ENCODE data around the gene ELOB.

ELOB gene

DNA sequence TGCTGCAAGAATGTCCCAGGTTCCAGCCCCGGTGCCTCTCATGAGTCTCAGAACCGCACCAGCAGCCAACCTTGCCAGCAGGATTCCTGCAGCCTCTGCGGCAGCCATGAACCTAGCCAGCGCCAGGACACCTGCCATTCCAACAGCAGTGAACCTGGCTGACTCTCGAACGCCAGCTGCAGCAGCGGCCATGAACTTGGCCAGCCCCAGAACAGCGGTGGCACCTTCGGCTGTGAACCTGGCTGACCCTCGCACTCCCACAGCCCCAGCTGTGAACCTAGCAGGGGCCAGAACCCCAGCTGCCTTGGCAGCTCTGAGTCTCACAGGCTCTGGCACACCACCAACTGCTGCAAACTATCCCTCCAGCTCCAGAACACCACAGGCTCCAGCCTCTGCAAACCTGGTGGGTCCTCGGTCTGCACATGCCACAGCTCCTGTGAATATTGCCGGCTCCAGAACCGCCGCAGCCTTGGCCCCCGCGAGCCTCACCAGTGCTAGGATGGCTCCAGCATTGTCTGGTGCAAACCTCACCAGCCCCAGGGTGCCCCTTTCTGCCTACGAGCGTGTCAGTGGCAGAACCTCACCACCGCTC is 9.8 kb downstream of the ELOB start:
- no peak for DNase-seq

DNA sequence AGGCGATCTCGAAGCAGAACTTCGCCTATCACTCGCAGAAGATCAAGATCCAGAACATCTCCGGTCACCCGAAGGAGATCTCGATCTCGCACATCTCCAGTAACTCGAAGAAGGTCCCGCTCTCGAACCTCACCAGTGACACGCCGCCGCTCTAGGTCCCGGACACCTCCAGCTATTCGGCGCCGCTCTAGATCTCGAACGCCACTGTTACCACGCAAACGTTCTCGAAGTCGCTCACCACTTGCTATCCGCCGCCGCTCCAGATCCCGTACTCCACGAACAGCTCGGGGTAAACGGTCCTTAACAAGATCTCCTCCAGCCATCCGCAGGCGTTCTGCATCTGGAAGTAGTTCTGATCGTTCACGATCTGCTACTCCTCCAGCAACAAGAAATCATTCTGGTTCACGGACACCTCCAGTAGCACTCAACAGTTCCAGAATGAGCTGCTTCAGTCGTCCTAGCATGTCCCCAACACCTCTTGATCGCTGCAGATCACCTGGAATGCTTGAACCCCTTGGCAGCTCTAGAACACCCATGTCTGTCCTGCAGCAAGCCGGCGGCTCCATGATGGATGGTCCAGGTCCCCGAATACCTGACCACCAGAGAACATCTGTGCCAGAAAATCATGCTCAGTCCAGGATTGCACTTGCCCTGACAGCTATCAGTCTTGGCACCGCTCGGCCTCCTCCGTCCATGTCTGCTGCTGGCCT is 10.5 kb downstream of the ELOB start:
- no peak for DNase-seq

DNA sequence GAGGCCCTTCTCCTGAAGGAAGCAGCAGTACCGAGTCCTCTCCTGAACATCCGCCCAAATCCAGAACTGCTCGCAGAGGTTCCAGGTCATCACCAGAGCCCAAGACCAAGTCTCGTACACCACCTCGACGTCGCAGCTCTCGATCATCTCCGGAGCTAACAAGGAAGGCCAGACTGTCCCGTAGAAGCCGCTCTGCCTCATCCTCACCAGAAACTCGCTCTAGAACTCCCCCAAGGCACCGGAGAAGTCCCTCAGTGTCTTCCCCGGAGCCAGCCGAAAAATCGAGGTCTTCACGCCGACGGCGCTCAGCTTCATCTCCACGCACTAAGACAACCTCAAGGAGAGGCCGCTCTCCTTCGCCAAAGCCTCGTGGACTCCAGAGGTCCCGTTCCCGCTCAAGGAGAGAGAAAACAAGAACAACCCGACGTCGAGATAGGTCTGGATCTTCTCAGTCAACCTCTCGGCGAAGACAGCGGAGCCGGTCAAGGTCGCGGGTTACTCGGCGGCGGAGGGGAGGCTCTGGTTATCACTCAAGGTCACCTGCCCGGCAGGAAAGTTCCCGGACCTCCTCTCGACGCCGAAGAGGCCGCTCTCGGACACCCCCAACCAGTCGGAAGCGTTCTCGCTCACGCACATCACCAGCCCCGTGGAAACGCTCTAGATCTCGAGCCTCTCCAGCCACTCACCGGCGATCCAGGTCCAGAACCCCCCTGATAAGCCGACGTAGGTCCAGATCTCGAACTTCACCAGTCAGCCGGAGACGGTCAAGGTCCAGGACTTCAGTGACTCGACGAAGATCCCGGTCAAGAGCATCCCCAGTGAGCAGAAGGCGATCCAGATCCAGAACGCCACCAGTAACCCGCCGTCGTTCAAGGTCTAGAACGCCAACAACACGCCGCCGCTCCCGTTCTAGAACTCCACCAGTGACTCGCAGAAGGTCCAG is 11.3 kb downstream of the ELOB start:
- no peak for DNase-seq

DNA sequence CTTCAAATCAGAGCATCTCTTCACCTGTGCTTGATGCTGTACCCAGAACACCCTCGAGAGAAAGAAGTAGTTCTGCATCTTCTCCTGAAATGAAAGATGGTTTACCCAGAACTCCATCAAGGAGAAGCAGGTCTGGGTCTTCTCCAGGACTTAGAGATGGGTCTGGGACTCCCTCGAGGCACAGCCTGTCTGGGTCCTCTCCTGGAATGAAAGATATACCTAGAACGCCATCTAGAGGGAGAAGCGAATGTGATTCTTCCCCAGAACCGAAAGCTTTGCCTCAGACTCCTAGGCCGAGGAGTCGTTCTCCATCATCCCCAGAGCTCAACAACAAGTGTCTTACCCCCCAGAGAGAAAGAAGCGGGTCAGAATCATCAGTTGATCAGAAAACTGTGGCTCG is 12.4 kb downstream of the ELOB start:
- no peak for DNase-seq

DNA sequence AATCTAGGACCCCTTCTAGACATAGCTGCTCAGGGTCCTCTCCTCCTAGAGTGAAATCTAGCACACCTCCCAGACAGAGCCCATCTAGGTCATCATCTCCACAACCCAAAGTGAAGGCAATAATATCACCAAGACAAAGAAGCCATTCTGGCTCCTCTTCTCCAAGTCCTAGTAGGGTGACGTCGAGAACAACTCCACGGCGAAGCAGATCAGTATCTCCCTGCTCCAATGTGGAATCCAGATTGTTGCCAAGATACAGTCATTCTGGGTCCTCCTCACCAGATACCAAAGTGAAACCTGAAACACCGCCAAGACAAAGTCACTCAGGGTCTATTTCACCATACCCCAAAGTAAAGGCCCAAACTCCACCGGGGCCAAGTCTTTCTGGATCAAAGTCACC is 13.9 kb downstream of the ELOB start:
- DNase-seq, result no peak

DNA sequence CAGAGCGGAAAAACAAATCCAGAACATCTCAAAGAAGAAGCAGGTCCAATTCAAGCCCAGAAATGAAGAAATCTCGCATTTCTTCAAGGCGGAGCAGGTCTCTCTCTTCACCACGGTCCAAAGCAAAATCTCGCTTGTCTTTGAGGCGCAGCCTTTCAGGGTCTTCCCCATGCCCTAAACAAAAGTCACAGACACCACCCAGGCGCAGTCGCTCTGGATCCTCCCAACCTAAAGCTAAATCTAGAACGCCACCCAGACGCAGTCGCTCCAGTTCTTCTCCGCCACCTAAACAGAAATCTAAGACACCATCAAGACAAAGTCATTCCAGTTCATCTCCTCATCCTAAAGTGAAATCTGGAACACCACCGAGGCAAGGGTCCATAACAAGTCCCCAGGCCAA is 14.4 kb downstream of the ELOB start:
- DNase-seq, result no peak

DNA sequence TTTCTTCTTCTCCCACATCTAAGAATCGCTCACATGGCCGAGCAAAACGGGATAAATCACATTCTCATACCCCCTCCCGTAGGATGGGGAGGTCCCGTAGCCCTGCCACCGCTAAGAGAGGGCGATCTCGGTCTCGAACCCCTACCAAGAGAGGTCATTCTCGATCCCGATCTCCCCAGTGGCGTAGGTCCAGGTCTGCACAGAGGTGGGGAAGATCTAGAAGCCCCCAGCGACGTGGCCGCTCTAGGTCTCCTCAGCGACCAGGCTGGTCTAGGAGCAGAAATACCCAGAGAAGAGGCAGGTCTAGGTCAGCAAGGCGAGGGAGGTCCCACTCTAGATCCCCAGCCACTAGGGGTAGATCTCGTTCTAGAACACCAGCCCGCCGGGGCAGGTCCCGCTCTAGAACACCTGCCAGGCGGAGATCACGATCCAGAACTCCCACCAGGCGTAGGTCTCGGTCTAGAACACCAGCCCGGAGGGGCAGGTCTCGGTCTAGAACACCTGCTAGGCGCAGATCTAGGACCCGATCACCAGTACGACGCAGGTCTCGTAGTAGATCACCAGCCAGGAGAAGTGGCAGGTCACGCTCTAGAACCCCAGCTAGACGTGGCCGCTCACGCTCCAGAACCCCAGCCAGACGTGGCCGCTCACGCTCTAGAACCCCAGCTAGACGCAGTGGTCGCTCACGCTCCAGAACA is 15.0 kb downstream of the ELOB start:
- DNase-seq, result no peak

DNA sequence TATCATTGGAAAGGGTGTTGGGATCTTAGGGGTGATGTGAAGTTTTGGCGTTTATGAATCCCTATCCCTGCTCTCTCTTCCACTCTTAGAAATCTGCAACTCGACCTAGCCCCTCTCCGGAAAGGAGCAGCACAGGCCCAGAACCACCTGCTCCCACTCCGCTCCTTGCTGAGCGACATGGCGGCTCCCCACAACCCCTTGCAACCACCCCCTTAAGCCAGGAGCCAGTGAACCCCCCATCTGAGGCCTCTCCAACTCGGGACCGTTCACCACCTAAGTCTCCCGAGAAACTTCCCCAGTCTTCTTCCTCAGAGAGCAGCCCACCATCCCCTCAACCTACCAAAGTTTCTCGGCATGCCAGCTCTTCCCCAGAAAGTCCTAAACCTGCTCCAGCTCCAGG is 15.6 kb downstream of the ELOB start:
- DNase-seq, result no peak

DNA sequence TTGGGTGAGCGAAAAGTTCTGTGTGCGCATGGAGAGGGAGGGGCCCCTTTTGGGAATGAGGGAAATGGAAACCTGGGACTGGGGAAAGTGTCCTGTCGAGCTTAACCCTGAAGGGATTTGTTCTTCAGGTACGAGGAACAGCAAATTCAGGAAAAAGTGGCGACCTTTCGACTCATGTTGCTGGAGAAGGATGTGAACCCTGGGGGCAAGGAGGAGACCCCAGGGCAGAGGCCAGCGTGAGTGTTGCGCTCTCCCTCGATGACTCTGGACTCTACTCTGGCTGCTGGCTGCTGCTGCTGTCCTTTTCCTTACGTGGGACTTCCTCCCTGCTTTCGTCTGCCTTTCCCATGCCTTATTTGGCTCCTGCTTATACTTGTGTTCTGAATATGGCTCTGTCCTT is 19.7 kb downstream of the ELOB start:
- no peak for DNase-seq

DNA sequence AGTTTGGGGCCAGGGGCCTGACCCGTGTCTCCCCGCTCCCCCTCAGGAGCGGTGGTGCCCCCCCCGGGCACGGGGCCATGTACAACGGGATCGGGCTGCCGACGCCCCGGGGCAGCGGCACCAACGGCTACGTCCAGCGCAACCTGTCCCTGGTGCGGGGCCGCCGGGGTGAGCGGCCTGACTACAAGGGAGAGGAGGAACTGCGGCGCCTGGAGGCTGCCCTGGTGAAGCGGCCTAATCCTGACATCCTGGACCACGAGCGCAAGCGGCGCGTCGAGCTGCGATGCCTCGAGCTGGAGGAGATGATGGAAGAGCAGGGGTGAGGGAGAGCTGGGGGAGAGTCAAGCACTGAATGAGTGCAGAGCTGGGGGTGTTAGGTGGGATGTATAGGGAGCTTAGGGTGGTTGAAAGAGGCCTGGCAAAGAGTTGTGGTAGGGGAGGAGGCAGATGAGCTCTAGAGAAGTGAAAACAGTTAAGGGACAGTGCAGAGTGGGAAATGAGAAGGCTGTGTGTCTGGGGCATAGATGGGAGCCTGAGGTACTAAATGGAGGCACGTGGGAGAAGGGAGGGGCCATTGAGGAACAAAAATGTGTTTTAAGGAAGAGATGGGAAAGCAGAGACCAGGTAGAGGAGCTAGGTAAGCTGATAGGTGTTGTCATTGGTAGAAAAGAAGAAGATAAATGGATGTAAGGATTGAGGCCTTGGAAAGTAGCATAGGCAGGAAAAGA is 20.6 kb downstream of the ELOB start:
- no peak for DNase-seq

DNA sequence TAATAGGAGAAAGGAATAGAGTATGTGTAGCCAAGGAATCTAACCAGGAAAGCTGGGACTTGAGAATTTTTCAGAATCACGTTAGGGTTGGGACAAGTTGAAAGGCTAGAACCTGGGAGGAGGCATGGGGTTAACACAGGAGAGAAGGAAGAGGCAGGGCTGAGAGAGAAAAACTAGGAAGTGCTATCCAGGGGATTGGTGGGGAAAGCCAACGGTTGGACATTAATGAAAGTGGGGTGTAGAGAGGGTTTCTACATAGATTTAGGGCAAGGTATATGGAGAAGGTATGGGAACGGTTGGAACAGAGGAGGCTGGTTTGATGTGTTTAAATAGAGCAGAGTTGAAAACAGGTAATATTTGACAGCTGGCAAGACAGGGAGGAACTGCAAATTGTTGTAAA is 21.9 kb downstream of the ELOB start:
- DNase-seq, result no peak

DNA sequence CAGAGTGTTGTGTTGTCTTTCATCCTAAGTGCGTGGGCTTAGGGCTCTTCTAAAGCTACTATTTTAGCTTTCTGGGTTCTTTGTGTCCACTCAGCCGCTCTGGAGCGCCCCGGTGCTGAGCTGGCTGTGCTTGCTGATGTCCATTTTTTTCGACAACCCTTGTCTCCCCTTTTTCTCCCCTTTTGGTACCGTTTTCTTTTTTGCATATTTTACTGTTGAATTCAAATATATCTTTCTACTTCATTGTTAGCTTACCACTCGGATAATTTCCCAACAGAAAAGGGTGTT is 23.4 kb downstream of the ELOB start:
- no peak for DNase-seq

DNA sequence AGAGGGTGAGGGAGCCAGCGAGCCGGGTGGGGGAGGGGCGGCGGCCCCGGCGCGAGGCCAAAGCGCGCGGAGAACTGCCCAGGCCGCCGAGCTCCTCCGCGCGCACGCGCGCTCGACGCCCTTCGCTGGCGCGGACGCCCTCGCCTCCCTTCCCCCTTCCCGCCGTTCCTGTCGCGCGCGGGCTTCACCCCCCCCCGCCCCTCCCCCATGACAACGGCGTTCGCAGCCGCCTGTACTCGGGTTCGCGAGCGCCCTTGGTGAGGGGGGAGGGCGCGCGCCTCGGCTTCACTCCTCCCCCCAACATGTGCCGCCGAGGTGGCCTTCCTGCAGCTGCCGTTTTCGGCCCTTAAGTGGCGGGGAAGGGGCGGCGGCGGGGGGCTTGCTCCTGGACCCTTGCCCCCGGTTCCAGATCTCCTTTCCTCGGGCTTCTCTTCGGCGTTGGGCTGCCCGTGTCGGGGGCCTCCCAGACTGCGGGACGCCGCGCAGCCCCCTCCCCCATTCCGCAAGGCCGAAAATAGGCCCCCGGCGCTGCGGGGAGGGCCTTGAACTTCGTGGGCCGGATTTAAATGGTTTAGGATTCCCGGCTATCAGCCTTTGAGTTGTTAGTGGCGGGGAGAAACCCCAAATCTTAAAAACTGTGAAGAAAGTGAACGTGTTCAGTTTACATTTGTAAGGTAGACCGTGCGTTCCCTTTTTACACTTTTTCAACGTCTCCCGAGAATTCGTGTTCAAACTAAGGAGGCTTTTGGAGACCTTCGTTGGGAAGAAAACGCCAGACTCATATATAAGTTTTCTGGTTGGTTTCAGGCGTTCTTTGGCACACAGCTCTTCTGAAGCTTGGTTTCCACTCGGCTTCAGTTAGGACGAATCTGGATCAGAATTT is 24.0 kb downstream of the ELOB start:
- DNase-seq, result peak; percentile 77 to 80

DNA sequence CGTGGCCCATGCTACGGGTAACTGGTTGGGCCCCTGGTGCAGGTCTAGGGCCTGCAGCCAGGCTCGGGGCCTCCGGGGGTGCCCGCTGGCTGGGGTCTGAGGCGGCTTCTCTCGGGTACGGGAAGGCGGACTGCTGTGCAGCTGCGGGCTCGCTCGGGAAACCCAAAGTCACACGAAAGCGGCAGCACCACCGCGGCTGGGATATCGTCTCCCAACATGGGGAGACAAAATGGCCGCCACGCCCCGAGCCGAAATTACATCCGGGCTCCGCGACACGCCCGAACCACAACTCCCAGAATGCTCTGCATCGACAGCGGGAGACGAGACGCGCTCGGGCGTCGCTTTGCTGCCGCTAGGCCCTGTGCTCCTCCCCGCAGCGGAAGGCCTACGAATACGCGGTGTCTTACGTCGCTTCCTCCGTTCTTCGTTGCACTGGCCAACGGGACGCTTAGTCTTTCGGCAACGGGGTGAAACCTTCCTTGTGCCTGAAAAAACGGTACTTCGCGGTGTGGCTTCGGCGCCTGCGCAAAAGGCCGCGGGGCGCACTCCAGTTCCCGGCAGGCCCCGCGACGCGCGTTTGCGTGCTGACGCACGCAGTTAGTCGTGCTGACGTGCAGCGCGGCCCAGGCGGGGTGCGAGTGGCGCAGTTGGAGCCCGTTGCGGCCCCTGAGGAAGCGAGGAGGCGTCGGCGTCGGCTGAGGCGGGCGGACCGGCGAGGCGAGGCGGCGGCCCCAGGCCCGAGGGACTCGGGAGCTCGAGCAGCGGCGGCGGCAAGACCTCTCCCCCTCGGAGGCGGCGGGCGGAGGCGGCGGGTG is 24.8 kb downstream of the ELOB start, which contains the start of gene SRRM2:
Gene SRRM2 (plus strand): TSS at position 604 of the 815 bp plus-strand sequence. CDS start 3,727 bp downstream, outside the sequence.
- peak; percentile 93 to 95 for DNase-seq

DNA sequence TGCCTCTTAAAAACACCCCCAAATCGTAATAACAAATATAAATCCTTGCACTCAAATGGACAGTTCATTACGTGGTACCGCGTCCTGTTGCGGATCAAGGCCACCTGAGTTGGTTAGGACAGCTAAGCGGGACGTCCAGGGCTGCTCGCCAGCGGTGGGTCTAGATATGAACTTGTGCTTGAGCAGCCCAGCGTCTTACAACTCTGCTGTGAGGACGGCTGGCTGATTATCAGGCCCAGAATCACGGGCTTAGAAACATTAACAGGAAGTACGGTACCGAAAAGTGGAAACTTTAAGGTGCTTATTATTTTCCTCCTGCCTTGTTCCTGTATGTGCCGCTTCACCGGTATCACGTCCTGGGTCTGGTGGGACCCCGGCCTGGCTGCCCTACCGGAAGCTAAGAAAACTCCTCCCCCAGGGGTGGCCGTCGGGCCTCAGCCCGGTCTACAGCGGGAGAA is 25.5 kb downstream of the ELOB start:
- DNase-seq, result no peak

DNA sequence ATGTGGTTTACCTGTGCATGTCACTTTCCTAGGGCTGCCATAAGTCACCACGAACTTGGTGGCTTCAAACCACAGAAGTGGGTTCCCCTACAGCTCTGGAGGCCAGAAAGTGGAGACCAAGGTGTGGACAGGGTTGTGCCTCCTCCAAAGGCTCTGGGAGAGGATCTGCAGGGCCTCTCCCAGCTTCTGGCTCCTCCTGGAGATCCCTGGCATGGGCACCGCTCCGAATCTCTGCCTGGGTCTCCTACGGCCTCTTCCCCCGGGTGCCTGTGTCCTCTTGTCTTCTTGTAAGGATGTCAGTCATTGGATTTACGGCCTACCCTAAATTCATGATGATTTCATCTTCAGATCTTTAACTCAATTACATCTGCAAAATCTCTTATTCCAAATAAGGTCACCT is 27.1 kb downstream of the ELOB start:
- no peak for DNase-seq

DNA sequence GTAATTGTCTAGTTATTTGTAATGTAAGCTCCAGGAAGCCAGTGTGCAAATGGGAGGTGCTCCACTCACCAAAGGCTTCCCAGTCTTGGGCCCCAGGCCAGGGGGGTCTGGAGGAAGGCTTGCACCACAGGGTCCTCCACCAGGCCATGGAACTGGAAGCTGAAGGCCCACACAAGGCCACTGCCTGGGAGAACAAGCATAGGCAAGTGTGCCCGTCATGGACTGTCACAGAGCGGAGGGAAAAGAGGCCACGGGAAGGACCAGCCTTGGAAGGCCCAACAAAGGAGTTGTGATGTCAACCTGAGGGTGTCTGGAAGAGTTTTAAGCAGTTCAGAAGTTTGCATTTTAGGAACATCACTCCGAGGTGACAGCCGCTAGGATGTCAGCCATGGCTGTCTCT is 27.6 kb downstream of the ELOB start:
- no peak for DNase-seq

DNA sequence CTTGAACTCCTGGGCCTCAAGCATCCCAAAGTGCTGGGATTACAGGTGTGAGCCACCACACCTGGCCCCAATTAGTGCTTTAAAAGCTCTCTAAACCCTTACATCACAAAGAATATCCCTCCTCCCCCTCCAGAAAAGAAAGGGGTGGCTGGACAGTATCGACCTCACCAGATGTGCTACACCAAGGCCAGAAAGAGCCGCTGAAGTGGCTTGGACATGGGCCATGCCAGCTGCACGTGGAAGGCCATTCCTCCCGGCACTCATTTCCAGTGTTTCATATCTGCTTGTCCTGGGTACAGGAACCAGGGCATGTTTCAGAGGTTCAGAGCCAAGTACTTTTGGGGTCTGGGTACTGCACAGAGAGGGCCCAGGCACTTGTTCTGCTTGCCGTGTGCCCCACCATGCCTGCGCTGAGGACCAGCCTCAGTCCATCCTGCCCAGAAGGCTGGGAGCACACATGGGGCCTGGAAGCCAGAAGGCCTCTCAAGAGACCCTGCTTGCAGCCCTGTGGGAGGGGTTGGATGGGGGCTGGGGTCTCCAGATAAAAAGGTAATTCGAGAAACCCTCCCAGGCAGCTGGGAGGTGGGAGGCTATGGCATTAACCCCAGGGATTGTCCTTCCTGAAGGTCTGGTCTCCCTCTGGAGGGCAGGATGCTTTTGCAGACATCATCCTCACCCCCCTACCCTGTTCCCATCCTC is 28.2 kb downstream of the ELOB start:
- no peak for DNase-seq

DNA sequence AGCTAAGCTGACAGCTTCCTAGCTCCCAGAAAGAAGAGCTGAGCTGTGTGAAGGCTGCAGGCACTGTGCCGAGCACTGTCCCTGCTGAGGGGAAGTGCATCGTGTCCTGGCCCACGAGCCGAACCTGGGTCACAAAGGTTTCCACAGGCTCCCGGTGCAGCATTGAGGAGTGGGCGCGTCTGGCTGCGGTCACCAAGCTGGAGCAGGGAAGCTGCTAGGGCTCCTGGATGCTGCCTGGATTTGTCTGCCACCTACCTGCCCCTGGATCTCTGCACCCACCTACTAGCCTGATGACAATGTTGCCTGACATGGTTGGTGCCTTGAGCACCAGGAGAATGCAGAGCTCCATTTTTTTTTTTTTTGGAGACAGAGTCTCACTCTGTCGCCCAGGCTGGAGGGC is 31.1 kb downstream of the ELOB start:
- DNase-seq, result no peak

All from activated CD4-positive, alpha-beta T cell treated with anti-CD3 and anti-CD28 coated beads, Interleukin-2, amount 50 U/mL, for 48 hours (primary cell).